ENCODE measurements around the gene FAM3C. TPM values are rescaled to one million over a fixed set of nuclear protein-coding genes. Genes with fewer than 3 reads are reported as not detected.

Gene FAM3C
- total RNA-seq, 2 donors from 2014 or later = 46.3 to 57.7 TPM

DNA sequence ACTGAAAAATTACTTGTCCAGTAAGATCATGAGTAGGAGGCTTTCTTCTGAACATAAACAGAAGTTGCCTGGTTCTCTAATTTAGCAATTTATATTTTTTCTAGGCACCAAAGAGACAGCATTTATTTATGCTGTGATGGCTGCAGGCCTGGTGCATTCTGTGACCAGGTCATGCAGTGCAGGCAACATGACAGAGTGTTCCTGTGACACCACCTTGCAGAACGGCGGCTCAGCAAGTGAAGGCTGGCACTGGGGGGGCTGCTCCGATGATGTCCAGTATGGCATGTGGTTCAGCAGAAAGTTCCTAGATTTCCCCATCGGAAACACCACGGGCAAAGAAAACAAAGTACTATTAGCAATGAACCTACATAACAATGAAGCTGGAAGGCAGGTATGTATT lies 64.5 kb downstream of the FAM3C start:
- Histone ChIP-seq H3K4me1 (peaks cover 13% of the 10 kb centered on the region), H3K4me3 (no peak overlapping the region), H3K36me3 (no peaks in the 10 kb centered on the region), H3K27me3 (peaks cover 48% of the 10 kb centered on the region), H3K9ac (ENCODE audit: low read depth in 2 of 2, low read length in 2 of 2) (no peak overlapping the region), H3K27ac (no peak overlapping the region), H3K9me3 (no peaks in the 10 kb centered on the region)
- DNase-seq = no peak
- intact Hi-C loops (cut with DNase I) = loop anchor here (10.0 kb wide), 1 partner anchor 207 kb away; no protein-coding TSS in a partner anchor
- TF ChIP-seq, protein P1, sequence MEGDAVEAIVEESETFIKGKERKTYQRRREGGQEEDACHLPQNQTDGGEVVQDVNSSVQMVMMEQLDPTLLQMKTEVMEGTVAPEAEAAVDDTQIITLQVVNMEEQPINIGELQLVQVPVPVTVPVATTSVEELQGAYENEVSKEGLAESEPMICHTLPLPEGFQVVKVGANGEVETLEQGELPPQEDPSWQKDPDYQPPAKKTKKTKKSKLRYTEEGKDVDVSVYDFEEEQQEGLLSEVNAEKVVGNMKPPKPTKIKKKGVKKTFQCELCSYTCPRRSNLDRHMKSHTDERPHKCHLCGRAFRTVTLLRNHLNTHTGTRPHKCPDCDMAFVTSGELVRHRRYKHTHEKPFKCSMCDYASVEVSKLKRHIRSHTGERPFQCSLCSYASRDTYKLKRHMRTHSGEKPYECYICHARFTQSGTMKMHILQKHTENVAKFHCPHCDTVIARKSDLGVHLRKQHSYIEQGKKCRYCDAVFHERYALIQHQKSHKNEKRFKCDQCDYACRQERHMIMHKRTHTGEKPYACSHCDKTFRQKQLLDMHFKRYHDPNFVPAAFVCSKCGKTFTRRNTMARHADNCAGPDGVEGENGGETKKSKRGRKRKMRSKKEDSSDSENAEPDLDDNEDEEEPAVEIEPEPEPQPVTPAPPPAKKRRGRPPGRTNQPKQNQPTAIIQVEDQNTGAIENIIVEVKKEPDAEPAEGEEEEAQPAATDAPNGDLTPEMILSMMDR (IDR thresholded peaks at IDR 0.05) = no peak

DNA sequence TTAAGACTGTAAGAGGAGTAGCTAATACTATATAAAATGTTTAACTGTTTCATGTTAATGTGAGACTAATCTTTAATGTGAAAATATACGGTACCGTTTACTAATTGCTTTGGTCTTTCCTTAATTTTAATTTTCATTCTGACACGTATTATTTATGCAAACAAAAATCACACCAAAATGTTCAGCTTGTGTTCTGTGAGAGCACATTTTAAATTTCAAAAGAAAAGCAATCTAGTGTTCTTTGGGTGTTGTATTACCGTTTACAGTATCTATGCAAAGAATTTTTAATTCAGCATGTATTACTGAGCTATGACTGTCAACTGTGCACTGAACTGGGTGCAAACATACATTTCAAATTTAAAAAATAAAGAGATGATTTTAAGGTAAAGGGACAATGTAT lies 65.1 kb downstream of the FAM3C start:
- Histone ChIP-seq H3K27me3 (peaks cover 48% of the 10 kb centered on the region), H3K4me1 (peaks cover 13% of the 10 kb centered on the region), H3K27ac (no peak overlapping the region), H3K36me3 (no peaks in the 10 kb centered on the region), H3K9ac (ENCODE audit: low read depth in 2 of 2, low read length in 2 of 2) (no peak overlapping the region), H3K4me3 (no peak overlapping the region), H3K9me3 (no peaks in the 10 kb centered on the region)
- intact Hi-C loops (cut with DNase I) = loop anchor here (10.0 kb wide), 1 partner anchor 206 kb away; no protein-coding TSS in a partner anchor
- TF ChIP-seq, protein P1 (IDR thresholded peaks at IDR 0.05) = no peak
- DNase-seq = no peak

DNA sequence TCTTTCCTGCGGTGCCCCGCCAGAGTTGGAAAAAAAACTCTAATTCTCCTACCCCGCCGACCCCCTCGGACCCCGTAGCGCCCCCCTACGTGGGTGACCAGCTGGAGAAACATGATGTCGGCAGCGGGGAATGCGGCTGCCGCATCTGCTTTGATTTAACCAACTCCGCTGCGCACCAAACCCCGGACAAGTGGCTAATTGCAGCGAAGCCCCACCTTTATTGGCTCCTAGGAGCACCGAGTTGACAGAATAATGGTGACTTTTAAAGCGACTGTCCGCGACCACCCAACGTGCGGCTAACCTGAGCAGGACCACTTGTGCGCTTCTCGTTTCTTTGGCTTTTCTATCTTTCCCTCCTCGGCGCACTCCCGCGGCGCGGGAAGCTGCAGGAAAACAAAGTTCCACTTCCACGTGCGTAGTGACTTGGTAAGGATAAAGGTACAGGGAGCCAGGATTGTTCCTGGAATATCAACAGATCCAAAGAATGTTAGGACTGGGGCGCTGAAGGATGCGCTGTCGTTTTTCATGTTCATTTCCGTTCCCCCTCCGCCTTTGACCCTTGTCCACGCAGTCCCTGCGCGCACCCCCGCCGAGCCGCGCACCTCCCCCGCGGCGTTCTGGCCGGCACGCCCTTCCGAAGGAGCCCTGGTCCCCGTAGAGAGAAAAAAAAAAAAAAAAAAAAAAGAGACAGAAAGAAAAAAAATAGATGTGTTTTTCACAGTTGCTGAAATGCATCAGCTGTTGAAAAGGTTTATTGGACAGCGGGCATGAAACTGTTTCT lies 65.9 kb downstream of the FAM3C start:
- no peak for DNase-seq
- TF ChIP-seq, protein P1 (IDR thresholded peaks at IDR 0.05) = no peak
- Histone ChIP-seq H3K27me3 (peaks cover 48% of the 10 kb centered on the region), H3K27ac (no peak overlapping the region), H3K4me1 (peaks cover 13% of the 10 kb centered on the region), H3K9me3 (no peaks in the 10 kb centered on the region), H3K9ac (ENCODE audit: low read depth in 2 of 2, low read length in 2 of 2) (no peak overlapping the region), H3K36me3 (no peaks in the 10 kb centered on the region), H3K4me3 (peak overlapping the region; percentile 34)
- intact Hi-C loops (cut with DNase I) = loop anchor here (10.0 kb wide), 1 partner anchor 205 kb away; no protein-coding TSS in a partner anchor

DNA sequence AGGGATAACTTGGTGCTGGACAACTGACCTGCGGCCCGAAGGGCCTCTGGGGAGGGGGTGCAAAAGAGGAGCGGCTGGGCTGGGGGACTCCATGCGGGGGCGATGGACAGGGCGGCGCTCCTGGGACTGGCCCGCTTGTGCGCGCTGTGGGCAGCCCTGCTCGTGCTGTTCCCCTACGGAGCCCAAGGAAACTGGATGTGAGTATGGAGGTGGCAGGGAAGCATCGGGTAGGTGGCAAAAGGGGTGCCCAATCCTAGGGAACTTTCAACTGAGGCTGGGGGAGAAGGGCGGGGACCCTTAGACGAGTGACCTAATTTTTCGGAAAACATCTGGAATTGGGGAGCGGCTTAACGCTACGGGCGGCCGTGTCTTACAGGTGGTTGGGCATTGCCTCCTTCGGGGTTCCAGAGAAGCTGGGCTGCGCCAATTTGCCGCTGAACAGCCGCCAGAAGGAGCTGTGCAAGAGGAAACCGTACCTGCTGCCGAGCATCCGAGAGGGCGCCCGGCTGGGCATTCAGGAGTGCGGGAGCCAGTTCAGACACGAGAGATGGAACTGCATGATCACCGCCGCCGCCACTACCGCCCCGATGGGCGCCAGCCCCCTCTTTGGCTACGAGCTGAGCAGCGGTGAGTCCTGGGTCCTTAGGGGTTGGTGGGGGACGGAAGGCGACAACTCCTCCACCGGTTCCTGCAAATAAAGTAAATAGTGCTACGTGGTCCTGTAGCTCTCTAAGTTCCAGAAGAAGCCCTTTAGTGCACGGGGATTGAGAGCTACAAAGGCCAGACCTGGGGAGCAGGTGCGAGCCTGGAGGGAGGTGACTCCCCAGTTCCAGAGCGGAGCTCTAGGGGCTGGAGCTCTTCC lies 66.7 kb downstream of the FAM3C start:
- H3K4me3 ChIP-seq = peak overlapping the region; percentile 34
- TF ChIP-seq, protein P1 (IDR thresholded peaks at IDR 0.05) = no peak
- no peaks in the 10 kb centered on the region for H3K9me3 ChIP-seq
- DNase-seq = peak; percentile 34
- H3K27ac ChIP-seq = no peak overlapping the region
- no peaks in the 10 kb centered on the region for H3K36me3 ChIP-seq
- H3K27me3 ChIP-seq = peaks cover 48% of the 10 kb centered on the region
- H3K4me1 ChIP-seq = peaks cover 13% of the 10 kb centered on the region
- H3K9ac ChIP-seq (ENCODE audit: low read depth in 2 of 2, low read length in 2 of 2) = no peak overlapping the region
- intact Hi-C loops (cut with DNase I) = loop anchor here (10.0 kb wide), 1 partner anchor 205 kb away; no protein-coding TSS in a partner anchor

DNA sequence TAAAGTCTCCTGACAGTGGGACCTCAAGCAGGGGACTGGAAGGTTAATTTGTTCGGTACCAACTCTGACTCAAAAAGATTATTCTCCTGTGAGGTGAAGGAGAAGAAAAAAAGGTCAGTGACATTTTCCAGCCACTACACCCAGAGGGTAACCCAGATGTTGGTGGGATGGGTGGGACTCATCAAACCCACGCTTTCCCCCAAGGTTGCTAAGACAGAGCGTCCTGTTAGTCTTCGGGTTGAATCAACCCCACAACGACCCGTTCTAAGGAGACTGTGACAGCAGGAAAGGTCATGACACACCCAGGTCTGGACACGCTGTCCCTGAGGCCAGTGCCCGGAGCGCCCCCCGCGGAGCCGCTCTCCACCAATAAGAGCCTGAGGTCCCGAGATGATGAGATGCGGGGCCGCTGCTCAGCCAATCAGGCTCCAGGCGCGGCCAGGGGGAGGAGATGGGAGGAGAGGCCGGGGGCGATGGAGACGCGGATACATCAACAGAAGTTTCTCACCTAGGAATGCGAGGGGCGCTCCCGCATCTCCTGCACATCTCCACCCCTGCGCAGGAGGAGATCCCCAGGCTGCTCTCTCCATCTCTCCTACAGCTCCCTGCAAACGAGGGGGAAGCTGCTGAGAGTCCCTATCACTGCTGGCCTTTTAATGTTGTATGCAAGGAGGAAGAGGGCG lies 67.5 kb downstream of the FAM3C start, which contains the start of gene WNT16:
Gene WNT16 (plus strand): TSS at position 493 of the 683 bp plus-strand sequence. CDS start 293 bp downstream, outside the sequence.
- no peak for DNase-seq
- Histone ChIP-seq H3K4me3 (peak within 1 kb of the TSS; percentile 34), H3K27ac (no peak within 1 kb of the TSS), H3K27me3 (peaks cover 48% of the 10 kb centered on the region), H3K4me1 (peaks cover 13% of the 10 kb centered on the region), H3K36me3 (no peaks in the 10 kb centered on the region), H3K9ac (ENCODE audit: low read depth in 2 of 2, low read length in 2 of 2) (no peak within 1 kb of the TSS), H3K9me3 (no peaks in the 10 kb centered on the region)
- intact Hi-C loops (cut with DNase I) = no loop called here
- TF ChIP-seq, protein P1 (IDR thresholded peaks at IDR 0.05) = no peak
